HCT116 (cell line): ENCODE data around the gene KRTAP10-1. TPM values are rescaled to one million over a fixed set of nuclear protein-coding genes. Genes with fewer than 3 reads are reported as not detected.

Experiments
- ATAC-seq: fragments of 200-7000 bp; cut with Tn5 transposase; 2 replicates; pipeline ENCODE4 v1.9.1; 2020; ENCODE audit warnings: mild to moderate bottlenecking, moderate library complexity
- BruUV-seq: library from RNA; stranded (reverse); fragments of 400-500 nt; replicated peaks from 2 replicates; lab custom pipeline; 2021; lab: Mats Ljungman, UMichigan
- CTCF ChIA-PET: fragments of 300-600 bp; sonication (Branson Sonifier 250); formaldehyde crosslinking; loops from one replicate; lab custom pipeline; 2021; ENCODE audit warnings: antibody characterized with exemption; lab: Charles Lee
- POLR2A ChIA-PET: fragments of 300-600, 350-600 bp; sonication (Branson Sonifier 250); formaldehyde crosslinking; loops from one replicate; lab custom pipeline; 2021; ENCODE audit warnings: antibody characterized with exemption; lab: Charles Lee
- RAD21 ChIA-PET, 2 experiments: fragments of 300-600 bp; sonication (Branson Sonifier 250); formaldehyde crosslinking; loops; one replicate each; lab custom pipeline; 2023; ENCODE audit warnings: low total read pairs in 2 of 2; ENCODE audit not compliant: uncharacterized antibody in 2 of 2, unreplicated experiment in 2 of 2, low non-redundant PET in 1 of 2; lab: Charles Lee
- DNase-seq: peaks from one replicate; pipeline ENCODE4 v3.0.0-alpha.2; 2010; ENCODE audit warnings: low read depth, low spot score
- H2AFZ ChIP-seq: fragments of 200-600 bp; shearing (Covaris generic), sonication (generic); 2 replicates; pipeline ENCODE4 v1.6.1; 2017; ENCODE audit warnings: low read depth, mixed run types, mixed read lengths, antibody characterized with exemption, low read length; ENCODE audit not compliant: poor library complexity, severe bottlenecking
- H3K27ac ChIP-seq: 2 replicates; pipeline ENCODE4 v1.5.1; 2012; ENCODE audit warnings: low read depth, low read length
- H3K27me3 ChIP-seq: fragments of 200-600 bp; sonication (generic); 2 replicates; pipeline ENCODE4 v1.6.1; 2016; ENCODE audit warnings: mixed run types, low read length, mixed read lengths; ENCODE audit not compliant: insufficient read depth
- H3K36me3 ChIP-seq, 2 experiments: fragments of 200-500 bp in 1 of 2; fragments of 200-600 bp in 1 of 2; sonication (Bioruptor generic) in 1 of 2; sonication (generic) in 1 of 2; 2 replicates each; pipeline versions ENCODE4 v1.5.1 to v1.6.1; 2014 to 2016; ENCODE audit warnings: low read length in 2 of 2, inconsistent platforms in 1 of 2, mixed read lengths in 1 of 2, mixed run types in 1 of 2; ENCODE audit not compliant: insufficient read depth in 2 of 2, control insufficient read depth in 1 of 2
- H3K4me1 ChIP-seq, 2 experiments: fragments of 200-600 bp in 1 of 2; sonication (generic) in 1 of 2; 2 replicates each; pipeline versions ENCODE4 v1.5.1 to v1.6.1; 2012 to 2017; ENCODE audit warnings: low read length in 2 of 2, inconsistent platforms in 1 of 2, mild to moderate bottlenecking in 1 of 2, mixed read lengths in 1 of 2, mixed run types in 1 of 2, moderate library complexity in 1 of 2; ENCODE audit not compliant: insufficient read depth in 2 of 2, control insufficient read depth in 1 of 2
- H3K4me2 ChIP-seq: fragments of 200-600 bp; sonication (generic); 2 replicates; pipeline ENCODE4 v1.6.1; 2017; ENCODE audit warnings: mixed run types, low read length, mixed read lengths
- H3K4me3 ChIP-seq, 2 experiments: fragments of 200-600 bp in 1 of 2; sonication (generic) in 1 of 2; replicated peaks in 1 of 2; 2 replicates each; pipeline ENCODE4 v1.5.1; 2011 to 2016; ENCODE audit warnings: low read length in 2 of 2, control low read depth in 1 of 2, low read depth in 1 of 2, mild to moderate bottlenecking in 1 of 2, mixed read lengths in 1 of 2, mixed run types in 1 of 2
- H3K79me2 ChIP-seq: fragments of 200-600 bp; sonication (generic); 2 replicates; pipeline ENCODE4 v1.6.1; 2017; ENCODE audit warnings: mild to moderate bottlenecking, mixed run types, low read length, moderate library complexity, mixed read lengths; ENCODE audit not compliant: insufficient read depth
- H3K9ac ChIP-seq: fragments of 200-600 bp; sonication (generic); 2 replicates; pipeline ENCODE4 v1.6.1; 2016; ENCODE audit warnings: low read length, mixed read lengths
- H3K9me2 ChIP-seq: fragments of 200-600 bp; sonication (generic), shearing (Covaris generic); 2 replicates; pipeline ENCODE4 v1.6.1; 2017; ENCODE audit warnings: mixed run types, mild to moderate bottlenecking, moderate library complexity; ENCODE audit not compliant: insufficient read depth
- H3K9me3 ChIP-seq, 2 experiments: fragments of 200-500 bp in 1 of 2; fragments of 200-600 bp in 1 of 2; sonication (Bioruptor generic) in 1 of 2; sonication (generic) in 1 of 2; 2 replicates each; pipeline ENCODE4 v1.6.1; 2014 to 2017; ENCODE audit warnings: low read length in 2 of 2, mixed read lengths in 2 of 2, inconsistent platforms in 1 of 2, low read depth in 1 of 2, mild to moderate bottlenecking in 1 of 2, mixed run types in 1 of 2, moderate library complexity in 1 of 2; ENCODE audit not compliant: control insufficient read depth in 1 of 2, insufficient read depth in 1 of 2
- H4K20me1 ChIP-seq: fragments of 200-600 bp; sonication (generic), shearing (Covaris generic); 2 replicates; pipeline ENCODE4 v1.6.1; 2017; ENCODE audit warnings: mixed run types, mild to moderate bottlenecking, moderate library complexity; ENCODE audit not compliant: insufficient read depth
- ATF3 ChIP-seq: IDR thresholded peaks from 2 replicates; pipeline ENCODE4 v1.6.1; 2012
- ELF1 ChIP-seq: IDR thresholded peaks from 2 replicates; pipeline ENCODE4 v1.6.1; 2012; ENCODE audit warnings: low read depth, borderline replicate concordance
- FOSL1 ChIP-seq: IDR thresholded peaks from 2 replicates; pipeline ENCODE4 v1.6.1; 2012; ENCODE audit warnings: low read depth
- TCF7L2 ChIP-seq: IDR thresholded peaks from 2 replicates; pipeline ENCODE4 v1.7.0; 2011; ENCODE audit warnings: borderline replicate concordance, inconsistent platforms; ENCODE audit not compliant: insufficient read depth, insufficient read length; ENCODE audit errors: extremely low read depth
- ZBTB33 ChIP-seq: IDR thresholded peaks from 2 replicates; pipeline ENCODE4 v1.6.1; 2011; ENCODE audit warnings: mild to moderate bottlenecking, low read length, moderate library complexity; ENCODE audit not compliant: insufficient replicate concordance; ENCODE audit errors: extremely low read depth
- intact Hi-C: fragments of 100-400 bp; cut with micrococcal nuclease; formaldehyde crosslinking; loops from 2 replicates; pipeline ENCODE4 v1.10.0; 2022
- total RNA-seq: library from RNA; stranded (reverse); gene quantifications from one replicate; pipeline ENCODE4 v1.2.1, GENCODE V29; 2021; ENCODE audit not compliant: unreplicated experiment

Gene KRTAP10-1
- total RNA-seq, 1 experiment from 2014 or later, result not detected

GRCh38 chr21:44533891-44534627, 5.9 kb downstream of the KRTAP10-1 start:
- RAD21 ChIA-PET, result no interaction called here
- TF ChIP-seq FOSL1, result no peak
- TF ChIP-seq TCF7L2, result no peak
- no peak for TF ChIP-seq ELF1
- TF ChIP-seq ATF3, result no peak
- no peak for TF ChIP-seq ZBTB33
- TF ChIP-seq, all 23 proteins: peak for 0
- CTCF ChIA-PET, result no interaction called here

More at GRCh38 chr21:44533891-44534627, 5.9 kb downstream of the KRTAP10-1 start:
- intact Hi-C loops, result no loop called here
- no TSS peak for BruUV-seq
- Histone ChIP-seq H3K9ac (no peak overlapping the region), H2AFZ (no peak overlapping the region), H3K79me2 (no peaks in the 10 kb centered on the region), H3K9me3 (no peaks in the 10 kb centered on the region), H3K27me3 (no peaks in the 10 kb centered on the region), H3K4me3 (no peak overlapping the region), H3K4me2 (no peak overlapping the region), H4K20me1 (no peaks in the 10 kb centered on the region), H3K4me1 (no peaks in the 10 kb centered on the region), H3K36me3 (no peaks in the 10 kb centered on the region), H3K9me2 (no peaks in the 10 kb centered on the region), H3K27ac (no peak overlapping the region)
- DNase-seq (peak; percentile 4), ATAC-seq (peak; percentile 56)
- POLR2A ChIA-PET, result no interaction called here
